ENCODE data around the gene ADGRG1. TPM values are rescaled to one million over a fixed set of nuclear protein-coding genes. Genes with fewer than 3 reads are reported as not detected.
A peak's percentile ranks its signal among the peaks of the same experiment; 100 is the strongest.

ADGRG1 gene
- total RNA-seq, 1 donor: 1.3 TPM

DNA sequence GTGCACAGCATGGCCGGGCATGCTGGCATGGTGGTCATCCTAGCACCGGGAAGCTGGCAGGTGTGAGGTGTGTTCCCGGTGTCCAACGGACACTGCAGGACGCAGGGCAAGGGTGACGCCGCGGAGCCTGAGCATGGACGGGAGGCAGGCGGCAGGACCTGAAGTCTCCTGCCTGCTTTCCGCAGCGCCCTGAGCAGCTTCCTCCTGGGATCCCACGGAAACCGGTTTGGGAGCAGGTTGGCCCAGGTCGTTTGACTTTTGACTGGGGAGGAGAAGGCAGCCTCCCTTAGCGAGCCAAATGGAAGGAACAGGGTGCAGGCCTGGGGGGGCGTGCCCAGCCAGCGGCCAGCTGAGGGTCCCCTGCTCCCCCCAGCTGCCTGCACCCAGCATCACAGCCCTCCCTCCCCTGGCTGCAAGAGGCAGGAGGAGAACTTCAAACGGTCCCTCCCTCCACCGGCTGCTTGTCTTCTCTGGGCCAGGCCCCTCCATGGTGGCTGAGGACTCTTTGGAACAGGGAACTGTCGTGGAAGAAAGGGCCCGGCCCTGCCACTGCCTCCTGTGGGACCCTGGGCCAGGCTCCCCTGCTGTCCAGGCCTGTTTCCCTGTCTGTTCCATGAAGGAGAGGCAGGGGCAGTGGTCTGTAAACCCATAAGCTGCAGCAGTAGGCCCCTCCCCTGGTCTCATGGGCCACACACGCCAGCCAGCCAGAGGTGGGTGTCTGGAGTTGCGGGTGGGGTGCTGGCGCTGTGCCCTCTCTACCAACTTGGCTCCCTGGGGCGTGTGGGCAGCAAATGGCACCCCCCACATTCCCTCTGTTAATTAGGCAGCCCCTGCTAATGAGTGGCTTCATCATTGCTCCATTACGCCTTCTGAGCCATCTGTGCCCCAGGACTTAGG lies 7.8 kb upstream of the ADGRG1 start:
- TF ChIP-seq, protein P1, sequence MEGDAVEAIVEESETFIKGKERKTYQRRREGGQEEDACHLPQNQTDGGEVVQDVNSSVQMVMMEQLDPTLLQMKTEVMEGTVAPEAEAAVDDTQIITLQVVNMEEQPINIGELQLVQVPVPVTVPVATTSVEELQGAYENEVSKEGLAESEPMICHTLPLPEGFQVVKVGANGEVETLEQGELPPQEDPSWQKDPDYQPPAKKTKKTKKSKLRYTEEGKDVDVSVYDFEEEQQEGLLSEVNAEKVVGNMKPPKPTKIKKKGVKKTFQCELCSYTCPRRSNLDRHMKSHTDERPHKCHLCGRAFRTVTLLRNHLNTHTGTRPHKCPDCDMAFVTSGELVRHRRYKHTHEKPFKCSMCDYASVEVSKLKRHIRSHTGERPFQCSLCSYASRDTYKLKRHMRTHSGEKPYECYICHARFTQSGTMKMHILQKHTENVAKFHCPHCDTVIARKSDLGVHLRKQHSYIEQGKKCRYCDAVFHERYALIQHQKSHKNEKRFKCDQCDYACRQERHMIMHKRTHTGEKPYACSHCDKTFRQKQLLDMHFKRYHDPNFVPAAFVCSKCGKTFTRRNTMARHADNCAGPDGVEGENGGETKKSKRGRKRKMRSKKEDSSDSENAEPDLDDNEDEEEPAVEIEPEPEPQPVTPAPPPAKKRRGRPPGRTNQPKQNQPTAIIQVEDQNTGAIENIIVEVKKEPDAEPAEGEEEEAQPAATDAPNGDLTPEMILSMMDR (IDR thresholded peaks at IDR 0.05; ENCODE audit: insufficient read depth, low read depth, low read length): no peak
- no peak overlapping the region for H3K4me3 ChIP-seq (ENCODE audit: low read depth, low read length)
- no peak for DNase-seq (ENCODE audit: low read depth)

GRCh38 chr16:57621521-57622271 lies 6.7 kb upstream of the ADGRG1 start:
- TF ChIP-seq, protein P1 (IDR thresholded peaks at IDR 0.05; ENCODE audit: insufficient read depth, low read depth, low read length): no peak
- no peak overlapping the region for H3K4me3 ChIP-seq (ENCODE audit: low read depth, low read length)
- peak; percentile 14 for DNase-seq (ENCODE audit: low read depth)

- TF ChIP-seq, protein P1 (IDR thresholded peaks at IDR 0.05; ENCODE audit: insufficient read depth, low read depth, low read length): no peak
- DNase-seq (ENCODE audit: low read depth): no peak
- no peak overlapping the region for H3K4me3 ChIP-seq (ENCODE audit: low read depth, low read length)
These were observed 5.8 kb upstream of the ADGRG1 start for GRCh38 chr16:57622361-57623250.

- DNase-seq (ENCODE audit: low read depth): peak; percentile 38
- TF ChIP-seq, protein P1 (IDR thresholded peaks at IDR 0.05; ENCODE audit: insufficient read depth, low read depth, low read length): no peak
- no peak overlapping the region for H3K4me3 ChIP-seq (ENCODE audit: low read depth, low read length)
These were observed 5.0 kb upstream of the ADGRG1 start for GRCh38 chr16:57623251-57624043.

- DNase-seq (ENCODE audit: low read depth): peak; percentile 49
- TF ChIP-seq, protein P1 (IDR thresholded peaks at IDR 0.05; ENCODE audit: insufficient read depth, low read depth, low read length): no peak
- no peak overlapping the region for H3K4me3 ChIP-seq (ENCODE audit: low read depth, low read length)
These were observed 4.3 kb upstream of the ADGRG1 start for GRCh38 chr16:57624044-57624688.

All from fibroblast of villous mesenchyme (primary cell).